DOHH2 (cell line): ENCODE measurements around the gene SPTAN1.

Experiments used
- H3F3A ChIP-seq: fragments of 200-600 bp; sonication (generic), shearing (Covaris generic); 2 replicates; pipeline ENCODE4 v1.6.0; 2016; ENCODE audit warnings: antibody characterized with exemption, mild to moderate bottlenecking; ENCODE audit not compliant: control insufficient read depth, insufficient read depth
- H3K27ac ChIP-seq: fragments of 200-600 bp; sonication (generic); 2 replicates; pipeline ENCODE4 v1.5.1; 2014; ENCODE audit warnings: low read depth, mild to moderate bottlenecking, low read length, moderate library complexity
- H3K27me3 ChIP-seq: fragments of 200-600 bp; sonication (generic); 2 replicates; pipeline ENCODE4 v1.6.1; 2014; ENCODE audit warnings: mild to moderate bottlenecking, low read length, mixed read lengths; ENCODE audit not compliant: control insufficient read depth
- H3K36me3 ChIP-seq: fragments of 200-600 bp; sonication (generic); 2 replicates; pipeline ENCODE4 v1.6.1; 2014; ENCODE audit warnings: mild to moderate bottlenecking, low read length, moderate library complexity, mixed read lengths; ENCODE audit not compliant: control insufficient read depth
- H3K4me1 ChIP-seq: fragments of 200-600 bp; sonication (generic); 2 replicates; pipeline ENCODE4 v1.6.1; 2014; ENCODE audit warnings: mild to moderate bottlenecking, low read length, mixed read lengths; ENCODE audit not compliant: control insufficient read depth
- H3K4me2 ChIP-seq: fragments of 200-600 bp; sonication (generic); 2 replicates; pipeline ENCODE4 v1.6.0; 2014; ENCODE audit warnings: mild to moderate bottlenecking, low read length, moderate library complexity
- H3K4me3 ChIP-seq: fragments of 200-600 bp; sonication (generic); 2 replicates; pipeline ENCODE4 v1.5.1; 2014; ENCODE audit warnings: mild to moderate bottlenecking, low read length, mixed read lengths
- H3K79me2 ChIP-seq: fragments of 200-600 bp; sonication (generic); 2 replicates; pipeline ENCODE4 v1.6.1; 2014; ENCODE audit warnings: mild to moderate bottlenecking, low read length, mixed read lengths; ENCODE audit not compliant: control insufficient read depth
- H3K9me2 ChIP-seq: fragments of 200-600 bp; sonication (generic); replicated peaks from 2 replicates; pipeline ENCODE4 v1.6.1; 2014; ENCODE audit warnings: mild to moderate bottlenecking, low read length, mixed read lengths; ENCODE audit not compliant: control insufficient read depth
- H3K9me3 ChIP-seq: fragments of 200-600 bp; sonication (generic); 2 replicates; pipeline ENCODE4 v1.6.1; 2014; ENCODE audit warnings: antibody characterized with exemption, low read length, mixed read lengths; ENCODE audit not compliant: control insufficient read depth, insufficient read depth
- H4K20me1 ChIP-seq: fragments of 200-600 bp; sonication (generic); 2 replicates; pipeline ENCODE4 v1.6.0; 2014; ENCODE audit warnings: low read depth, mild to moderate bottlenecking, antibody characterized with exemption, low read length, moderate library complexity; ENCODE audit not compliant: control insufficient read depth, insufficient read depth
- EZH2phosphoT487 ChIP-seq: fragments of 200-600 bp; sonication (generic); IDR thresholded peaks from 2 replicates; pipeline ENCODE4 v1.6.1; 2017; ENCODE audit warnings: borderline replicate concordance, mild to moderate bottlenecking, antibody characterized with exemption, low read length, moderate library complexity, mixed read lengths
- TF ChIP-seq, protein P1 (sequence below): fragments of 200-600 bp; sonication (generic); IDR thresholded peaks from one replicate; pipeline ENCODE4 v1.5.1; 2014; ENCODE audit warnings: antibody characterized with exemption, mild to moderate bottlenecking, low read depth, low read length; ENCODE audit not compliant: poor library complexity, severe bottlenecking

The SPTAN1 gene

DNA sequence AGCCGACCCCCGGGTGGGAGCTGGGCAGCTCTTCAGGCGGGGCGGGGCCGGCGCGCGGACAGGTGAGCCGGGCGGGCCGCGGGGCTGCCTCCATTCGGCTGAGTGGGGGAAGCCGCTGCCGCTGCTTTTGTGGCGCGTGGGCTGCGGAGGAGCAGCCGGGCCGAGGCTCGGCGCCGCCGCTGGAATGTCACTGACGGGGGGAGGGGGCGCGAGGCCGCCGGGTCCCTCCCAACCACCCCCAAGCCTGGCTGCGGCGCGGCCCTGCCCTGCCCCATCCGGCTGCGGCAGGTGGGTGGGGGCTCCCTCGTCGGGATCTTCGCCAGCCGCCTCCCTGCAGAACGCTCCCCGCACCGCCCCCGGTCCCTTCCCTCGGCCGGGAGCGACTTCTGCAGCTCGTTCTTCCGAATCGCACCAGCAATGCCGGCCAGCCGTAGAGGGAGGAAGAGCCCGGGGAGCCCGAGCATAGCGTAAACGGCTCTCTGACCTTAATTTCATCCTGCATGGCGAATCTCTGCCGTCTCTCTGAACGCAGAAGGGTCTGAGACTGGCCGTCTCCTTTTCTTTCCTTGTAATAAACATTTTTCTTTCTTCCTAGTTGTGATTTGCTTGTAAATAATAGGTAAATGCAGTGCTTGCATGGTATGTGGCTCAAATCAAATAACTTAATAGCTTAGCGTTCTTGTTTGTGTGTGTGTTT, 505 bp downstream of the SPTAN1 start:
- peaks cover 9% of the 10 kb centered on the region; the same call in 1 of the 2 replicates for H4K20me1 ChIP-seq
- no peaks in the 10 kb centered on the region for H3K9me2 ChIP-seq
- peaks cover 50% of the 10 kb centered on the region for H3K4me1 ChIP-seq
- peaks cover 17% of the 10 kb centered on the region for H3K36me3 ChIP-seq
- H3F3A ChIP-seq = peaks cover 6% of the 10 kb centered on the region; the same call in 1 of the 2 replicates
- peak overlapping the region; percentile 92 for H3K4me2 ChIP-seq
- H3K9me3 ChIP-seq = no peaks in the 10 kb centered on the region
- no peaks in the 10 kb centered on the region for H3K27me3 ChIP-seq
- peak overlapping the region; percentile 84 for H3K4me3 ChIP-seq
- H3K27ac ChIP-seq = peak overlapping the region; percentile 16; the same call in 1 of the 2 replicates
- H3K79me2 ChIP-seq = peaks cover 51% of the 10 kb centered on the region
- TF ChIP-seq, protein P1, sequence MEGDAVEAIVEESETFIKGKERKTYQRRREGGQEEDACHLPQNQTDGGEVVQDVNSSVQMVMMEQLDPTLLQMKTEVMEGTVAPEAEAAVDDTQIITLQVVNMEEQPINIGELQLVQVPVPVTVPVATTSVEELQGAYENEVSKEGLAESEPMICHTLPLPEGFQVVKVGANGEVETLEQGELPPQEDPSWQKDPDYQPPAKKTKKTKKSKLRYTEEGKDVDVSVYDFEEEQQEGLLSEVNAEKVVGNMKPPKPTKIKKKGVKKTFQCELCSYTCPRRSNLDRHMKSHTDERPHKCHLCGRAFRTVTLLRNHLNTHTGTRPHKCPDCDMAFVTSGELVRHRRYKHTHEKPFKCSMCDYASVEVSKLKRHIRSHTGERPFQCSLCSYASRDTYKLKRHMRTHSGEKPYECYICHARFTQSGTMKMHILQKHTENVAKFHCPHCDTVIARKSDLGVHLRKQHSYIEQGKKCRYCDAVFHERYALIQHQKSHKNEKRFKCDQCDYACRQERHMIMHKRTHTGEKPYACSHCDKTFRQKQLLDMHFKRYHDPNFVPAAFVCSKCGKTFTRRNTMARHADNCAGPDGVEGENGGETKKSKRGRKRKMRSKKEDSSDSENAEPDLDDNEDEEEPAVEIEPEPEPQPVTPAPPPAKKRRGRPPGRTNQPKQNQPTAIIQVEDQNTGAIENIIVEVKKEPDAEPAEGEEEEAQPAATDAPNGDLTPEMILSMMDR = no peak

DNA sequence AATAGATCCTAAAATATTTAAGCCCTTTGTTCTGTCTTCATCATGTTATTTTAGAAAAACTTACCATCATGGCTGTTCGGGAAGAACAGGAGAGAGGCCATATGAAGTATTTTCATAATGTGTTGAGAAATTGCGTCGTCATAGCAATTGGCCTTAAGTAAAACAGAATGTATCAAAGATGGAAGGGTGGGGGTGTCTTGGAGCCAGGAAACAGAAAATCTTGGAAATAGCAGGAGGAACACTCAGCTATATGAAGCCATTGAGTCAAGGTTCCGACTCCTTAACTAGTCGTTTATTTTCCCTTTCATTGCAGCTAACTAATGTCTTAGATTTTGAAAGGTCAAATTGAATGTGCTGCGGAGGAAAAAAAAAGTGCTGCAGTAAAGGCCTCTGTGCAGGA, 1.3 kb downstream of the SPTAN1 start:
- Histone ChIP-seq H3K36me3 (peaks cover 17% of the 10 kb centered on the region), H3K9me3 (no peaks in the 10 kb centered on the region), H3K4me3 (peak overlapping the region; percentile 84), H3K27me3 (no peaks in the 10 kb centered on the region), H3K79me2 (peaks cover 60% of the 10 kb centered on the region), H3K9me2 (no peaks in the 10 kb centered on the region), H3K4me1 (peaks cover 58% of the 10 kb centered on the region), H4K20me1 (peaks cover 15% of the 10 kb centered on the region; the same call in 1 of the 2 replicates), H3F3A (peaks cover 9% of the 10 kb centered on the region; the same call in 1 of the 2 replicates), H3K4me2 (peak overlapping the region; percentile 92), H3K27ac (no peak overlapping the region)
- TF ChIP-seq, protein P1 = no peak
- no peak for TF ChIP-seq EZH2phosphoT487

DNA sequence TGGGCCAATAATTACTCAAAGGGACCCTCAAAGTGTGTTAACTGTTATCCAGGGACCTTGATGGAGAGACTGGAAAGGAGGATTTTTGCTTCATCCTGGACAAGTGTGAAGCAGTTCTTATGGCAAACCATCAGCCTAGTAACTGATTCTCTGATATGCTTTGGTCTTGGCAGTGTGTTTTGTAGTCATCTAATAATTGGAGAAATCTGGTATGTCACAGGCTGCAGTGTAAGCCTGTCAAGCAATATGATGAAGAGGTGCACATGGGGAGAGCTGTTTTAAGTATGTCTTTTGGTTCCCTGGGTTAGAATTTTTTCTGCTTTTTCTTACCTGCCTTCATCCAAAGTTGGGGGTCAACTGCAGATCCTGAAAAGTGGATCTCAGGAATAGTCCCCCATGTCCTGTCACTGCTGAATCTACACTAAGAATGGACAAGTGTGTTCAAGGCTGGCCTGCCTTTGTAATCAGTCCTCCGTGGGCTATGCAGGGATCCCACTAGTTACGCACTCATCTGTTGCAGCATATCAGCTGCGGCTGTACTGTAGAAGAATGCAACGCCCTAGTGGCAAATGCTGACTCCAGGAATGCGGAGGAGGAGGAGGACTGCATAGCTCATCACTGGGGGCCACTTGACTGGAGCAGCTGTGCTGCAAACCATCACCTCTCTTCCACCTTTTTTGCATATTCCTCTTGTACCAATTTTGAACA, 1.9 kb downstream of the SPTAN1 start:
- Histone ChIP-seq H3K79me2 (peaks cover 66% of the 10 kb centered on the region), H3K4me1 (peaks cover 64% of the 10 kb centered on the region), H3K36me3 (peaks cover 17% of the 10 kb centered on the region), H3K4me3 (peak overlapping the region; percentile 84), H3K9me2 (no peaks in the 10 kb centered on the region), H3K4me2 (peak overlapping the region; percentile 92), H3K27me3 (no peaks in the 10 kb centered on the region), H3F3A (peaks cover 9% of the 10 kb centered on the region; the same call in 1 of the 2 replicates), H3K9me3 (no peaks in the 10 kb centered on the region), H4K20me1 (peaks cover 15% of the 10 kb centered on the region; the same call in 1 of the 2 replicates), H3K27ac (peak overlapping the region; percentile 9; the same call in 1 of the 2 replicates)
- TF ChIP-seq, protein P1 = no peak
- TF ChIP-seq EZH2phosphoT487 = no peak
